Measurements from ENCODE around the gene GLIS1. TPM values are rescaled to one million over a fixed set of nuclear protein-coding genes. Genes with fewer than 3 reads are reported as not detected.

The GLIS1 gene
- total and polyA plus RNA-seq, 2 of the 8 experiments (the other 6 are each of a cell fraction or from before 2014, with no cell fraction given), result 0.15 to 0.22 TPM

- DNase-seq (ENCODE audit: low read depth in 1 of 2, low spot score in 2 of 2) (no peak), FAIRE-seq (no peak)
- no peak overlapping the region for H2AFZ ChIP-seq (ENCODE audit: low read length)
- no peaks in the 10 kb centered on the region for H3K9me3 ChIP-seq (ENCODE audit: insufficient read depth in 2 of 2, low read depth in 1 of 2, low read length in 1 of 2)
- H3K27me3 ChIP-seq (replicated peaks in 1 of 4; ENCODE audit: control insufficient read depth in 3 of 4, extremely low read depth in 1 of 4, insufficient read depth in 3 of 4, low read length in 3 of 4), result no peaks in the 10 kb centered on the region; a peak in 1 of 7 replicates
- no peaks in the 10 kb centered on the region for H4K20me1 ChIP-seq (replicated peaks in 1 of 2; ENCODE audit: control insufficient read depth in 1 of 2, insufficient read depth in 2 of 2, low read length in 2 of 2)
- WGBS, 2 experiments (ENCODE audit: extremely low coverage in 1 of 2, insufficient coverage in 1 of 2, insufficient read length in 1 of 2, insufficient replicate concordance in 2 of 2, low coverage in 1 of 2, low lambda C conversion rate in 2 of 2, missing lambda C conversion rate in 1 of 2), result 91% methylated on average over 9 of the region's 11 CpGs; no CpG with 5 or more reads in 1 of the 2 experiments
- no peak overlapping the region for H3K23ac ChIP-seq (ENCODE audit: insufficient read length)
- no peak overlapping the region for H3K56ac ChIP-seq (replicated peaks; ENCODE audit: insufficient read length, low read depth, low read length)
- no peak overlapping the region for H3K14ac ChIP-seq (ENCODE audit: insufficient read length)
- H3K4me1 ChIP-seq (replicated peaks in 1 of 4; ENCODE audit: control insufficient read depth in 3 of 4, insufficient read depth in 4 of 4, low read length in 3 of 4), result no peaks in the 10 kb centered on the region
- H2BK15ac ChIP-seq (ENCODE audit: low read length), result no peak overlapping the region
- TF ChIP-seq CREB1 (IDR thresholded peaks at IDR 0.05) (no peak), RXRA (IDR thresholded peaks at IDR 0.05; ENCODE audit: insufficient read depth, low read depth, low read length) (no peak)
- H4K5ac ChIP-seq (ENCODE audit: insufficient read length, low read depth, low read length), result no peak overlapping the region
- no peak overlapping the region for H3K18ac ChIP-seq (ENCODE audit: extremely low read depth, low read length)
- ChIA-PET POLR2A (ENCODE audit: partially characterized antibody) (no interaction called here), CTCF (ENCODE audit: partially characterized antibody) (interaction anchor here (1.1 to 13.2 kb wide), 6 partner anchors 8 to 100 kb away, joined by 3 to 175 read pairs (median 4); no protein-coding TSS in a partner anchor)
- H3K9ac ChIP-seq (replicated peaks in 1 of 4; ENCODE audit: extremely low read depth in 1 of 4, low read depth in 3 of 4, low read length in 3 of 4), result no peak overlapping the region
- no peak overlapping the region for H2BK5ac ChIP-seq (ENCODE audit: low read depth, low read length)
- no peaks in the 10 kb centered on the region for H3K36me3 ChIP-seq (ENCODE audit: control insufficient read depth in 2 of 4, insufficient read depth in 4 of 4, low read length in 3 of 4)
- H2BK12ac ChIP-seq (ENCODE audit: low read depth, low read length), result no peak overlapping the region
- H3K23me2 ChIP-seq (ENCODE audit: low read depth, low read length), result no peaks in the 10 kb centered on the region
- H3K4me3 ChIP-seq (ENCODE audit: extremely low read depth in 1 of 4, insufficient read depth in 2 of 4, low read depth in 3 of 4, low read length in 4 of 4), result no peak overlapping the region
- H3K79me2 ChIP-seq (ENCODE audit: control insufficient read depth in 1 of 2, insufficient read depth in 2 of 2, low read length in 2 of 2), result no peaks in the 10 kb centered on the region
- H3K27ac ChIP-seq (ENCODE audit: low read depth, low read length), result no peak overlapping the region
- H3K4ac ChIP-seq (replicated peaks; ENCODE audit: insufficient read length, low read depth, low read length), result no peak overlapping the region
- no peak overlapping the region for H4K8ac ChIP-seq (ENCODE audit: extremely low read depth, insufficient read depth, low read length)
- no peaks in the 10 kb centered on the region for H3K79me1 ChIP-seq (ENCODE audit: low read depth, low read length)
- H3K4me2 ChIP-seq (ENCODE audit: insufficient read depth in 1 of 2, low read depth in 2 of 2, low read length in 2 of 2), result no peak overlapping the region
- no peak overlapping the region for H2BK120ac ChIP-seq (replicated peaks; ENCODE audit: low read depth, low read length)
- no peak overlapping the region for H2AK5ac ChIP-seq (ENCODE audit: low read depth, low read length)
- H2BK20ac ChIP-seq (ENCODE audit: low read length), result no peak overlapping the region
- no peak overlapping the region for H4K91ac ChIP-seq (replicated peaks; ENCODE audit: insufficient read length, low read length)
Measured at GRCh38 chr1:53583868-53584776, 154.8 kb downstream of the GLIS1 start.

All from H1 (cell line).